Measurements from ENCODE around the gene NPIPB8. TPM values are rescaled to one million over a fixed set of nuclear protein-coding genes. Genes with fewer than 3 reads are reported as not detected.

The NPIPB8 gene
- polyA plus RNA-seq, 3 donors, result 0.11 TPM; not detected in 2

GRCh38 chr16:28596115-28596630, 41.7 kb upstream of the NPIPB8 start:
- Mint-ChIP-seq H3K27me3 (ENCODE audit: low read depth in 3 of 3) (peaks cover 0 to 3% (median 0%) of the 10 kb centered on the region in 3 donors), H3K36me3 (peaks cover 20 to 21% of the 10 kb centered on the region in 2 donors), H3K27ac (peak overlapping the region in 1 of 7 donors; percentile 35), H3K4me3 (no peak overlapping the region), H3K4me1 (peaks cover 21% of the 10 kb centered on the region), H3K9me3 (no peaks in the 10 kb centered on the region)
- H3K4me3 ChIP-seq (replicated peaks in 1 of 3; ENCODE audit: low read depth in 2 of 3, low read length in 3 of 3), result no peak overlapping the region
- no peaks in the 10 kb centered on the region for H3K79me2 ChIP-seq (ENCODE audit: insufficient read depth, low read length)
- DNase-seq, result no peak
- H3K36me3 ChIP-seq (replicated peaks in 1 of 2; ENCODE audit: control insufficient read depth in 1 of 2, insufficient read depth in 2 of 2, low read length in 2 of 2), result peaks cover 11 to 14% of the 10 kb centered on the region in 2 donors
- intact Hi-C loops (cut with micrococcal nuclease), result no loop called here
- no peaks in the 10 kb centered on the region for H3K9me3 ChIP-seq (replicated peaks in 1 of 2; ENCODE audit: control insufficient read depth in 1 of 2, insufficient read depth in 1 of 2, low read length in 2 of 2)
- no peak overlapping the region for H3K27ac ChIP-seq (ENCODE audit: low read depth in 1 of 2, low read length in 2 of 2)
- H3K4me1 ChIP-seq (ENCODE audit: control insufficient read depth in 1 of 2, insufficient read depth in 2 of 2, low read length in 2 of 2), result peaks cover 21 to 22% of the 10 kb centered on the region in 2 donors
- H3K27me3 ChIP-seq (ENCODE audit: control insufficient read depth in 2 of 2, insufficient read depth in 2 of 2, low read length in 2 of 2), result no peaks in the 10 kb centered on the region
- no peaks in the 10 kb centered on the region for H4K20me1 ChIP-seq (ENCODE audit: insufficient read depth, low read length)
- 55% methylated on average over 7 of the region's 8 CpGs for WGBS (ENCODE audit: insufficient coverage)
- H3K4me2 ChIP-seq (replicated peaks; ENCODE audit: extremely low read depth, low read length, poor library complexity, severe bottlenecking), result no peak overlapping the region
- TF ChIP-seq CTCF (IDR thresholded peaks at IDR 0.05), result no peak
- no peak overlapping the region for H3K9ac ChIP-seq (ENCODE audit: insufficient read depth, low read length, poor library complexity, severe bottlenecking)
- no peak overlapping the region for H2AFZ ChIP-seq (ENCODE audit: insufficient read depth, low read depth, low read length, poor library complexity, severe bottlenecking)

DNA sequence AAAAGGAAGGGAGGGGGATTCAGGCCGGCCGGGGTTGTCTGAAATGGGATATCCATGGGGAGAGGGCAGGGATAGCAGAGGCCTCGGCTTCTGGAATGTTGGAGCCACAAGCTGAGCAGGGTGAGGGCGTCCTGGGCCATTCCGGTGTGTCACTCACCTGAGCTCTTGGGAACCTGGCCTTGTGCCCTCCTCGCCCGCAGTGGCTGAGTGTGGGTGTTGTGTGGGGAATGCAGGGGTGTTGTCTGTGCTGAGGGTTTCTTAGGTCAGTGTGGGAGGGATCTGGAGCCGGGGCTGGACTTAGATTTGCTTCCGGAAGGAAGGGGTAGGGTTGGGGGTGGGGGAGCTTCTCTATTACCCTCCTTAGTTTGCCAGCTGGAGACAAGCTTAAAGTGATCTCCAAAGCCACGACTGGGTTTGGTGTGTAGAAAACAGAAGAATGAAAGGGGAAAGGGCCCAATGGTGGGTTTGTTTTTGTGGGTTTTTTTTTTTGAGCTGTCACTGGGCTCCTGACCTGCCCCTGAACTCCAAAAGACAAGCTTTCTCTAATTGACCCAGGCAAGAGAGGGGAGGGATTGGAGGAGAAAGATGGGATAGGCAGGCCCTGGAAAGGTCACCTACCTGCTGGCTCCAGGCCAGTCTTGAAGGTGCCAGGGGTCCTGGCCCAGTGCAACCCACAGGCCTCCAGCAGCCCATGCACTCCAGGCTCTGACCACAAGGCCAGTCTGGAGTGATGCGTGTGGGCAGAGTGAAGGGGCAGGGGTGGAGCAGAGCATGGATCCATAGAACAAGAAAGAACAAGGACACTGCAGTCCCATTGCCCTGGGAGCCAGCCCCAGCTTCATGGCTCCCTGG, 40.8 kb upstream of the NPIPB8 start, which contains the start of gene SULT1A2:
Gene SULT1A2, minus strand, starts transcription at position 211 of the 852 bp plus-strand sequence. CDS start 1,120 bp downstream, outside the sequence.
- 73% methylated on average over 9 of the region's 11 CpGs for WGBS (ENCODE audit: insufficient coverage)
- Mint-ChIP-seq H3K27me3 (ENCODE audit: low read depth in 3 of 3) (peaks cover 0 to 6% (median 3%) of the 10 kb centered on the region in 3 donors), H3K4me3 (peak within 1 kb of the TSS in 1 of 2 donors; percentile 19), H3K27ac (peak within 1 kb of the TSS in 4 of 7 donors; percentile 19 to 72 (median 44)), H3K4me1 (peaks cover 21% of the 10 kb centered on the region), H3K9me3 (no peaks in the 10 kb centered on the region), H3K36me3 (peaks cover 12% of the 10 kb centered on the region in 2 donors)
- Histone ChIP-seq H3K27me3 (ENCODE audit: control insufficient read depth in 2 of 2, insufficient read depth in 2 of 2, low read length in 2 of 2) (no peaks in the 10 kb centered on the region), H3K4me3 (replicated peaks in 1 of 3; ENCODE audit: low read depth in 2 of 3, low read length in 3 of 3) (no peak within 1 kb of the TSS), H3K9me3 (replicated peaks in 1 of 2; ENCODE audit: control insufficient read depth in 1 of 2, insufficient read depth in 1 of 2, low read length in 2 of 2) (no peaks in the 10 kb centered on the region), H3K9ac (ENCODE audit: insufficient read depth, low read length, poor library complexity, severe bottlenecking) (no peak within 1 kb of the TSS), H3K36me3 (replicated peaks in 1 of 2; ENCODE audit: control insufficient read depth in 1 of 2, insufficient read depth in 2 of 2, low read length in 2 of 2) (peaks cover 5% of the 10 kb centered on the region in 2 donors), H3K4me2 (replicated peaks; ENCODE audit: extremely low read depth, low read length, poor library complexity, severe bottlenecking) (no peak within 1 kb of the TSS), H3K79me2 (ENCODE audit: insufficient read depth, low read length) (no peaks in the 10 kb centered on the region), H3K27ac (ENCODE audit: low read depth in 1 of 2, low read length in 2 of 2) (no peak within 1 kb of the TSS), H2AFZ (ENCODE audit: insufficient read depth, low read depth, low read length, poor library complexity, severe bottlenecking) (peak within 1 kb of the TSS; percentile 52), H4K20me1 (ENCODE audit: insufficient read depth, low read length) (no peaks in the 10 kb centered on the region), H3K4me1 (ENCODE audit: control insufficient read depth in 1 of 2, insufficient read depth in 2 of 2, low read length in 2 of 2) (peaks cover 21 to 22% of the 10 kb centered on the region in 2 donors)
- TF ChIP-seq CTCF (IDR thresholded peaks at IDR 0.05), result no peak
- DNase-seq, result no peak
- intact Hi-C loops (cut with micrococcal nuclease), result no loop called here
